Caki2 (cell line): ENCODE data around the gene LINGO4. TPM values are rescaled to one million over a fixed set of nuclear protein-coding genes. Genes with fewer than 3 reads are reported as not detected.
"Not testable (repeated sequence)": the region's sequence is repeated elsewhere in the genome, so short reads cannot be mapped to it uniquely, and the experiment has no call there.

Source experiments
- DNase-seq: peaks from one replicate; pipeline ENCODE4 v3.0.0-alpha.2; 2015; ENCODE audit warnings: low read depth
- in situ Hi-C: cut with HindIII; loops from 2 replicates; pipeline ENCODE4 v1.10.0; 2016; ENCODE audit warnings: low sequenced_read_pairs, low pct_unique_long_range_greater_than_20kb, mixed read lengths
- total RNA-seq: library from RNA; depleted of rRNA; stranded (reverse); fragments of >200 nt; shearing (Covaris generic); gene quantifications from 2 replicates; pipeline ENCODE4 v1.2.3, GENCODE V29; 2014; ENCODE audit warnings: low replicate concordance

Gene LINGO4
- total RNA-seq, 1 experiment from 2014 or later, result not detected

GRCh38 chr1:151800830-151801229 is 4.4 kb downstream of the LINGO4 start:
- in situ Hi-C loops, result no loop called here
- no peak for DNase-seq

DNA sequence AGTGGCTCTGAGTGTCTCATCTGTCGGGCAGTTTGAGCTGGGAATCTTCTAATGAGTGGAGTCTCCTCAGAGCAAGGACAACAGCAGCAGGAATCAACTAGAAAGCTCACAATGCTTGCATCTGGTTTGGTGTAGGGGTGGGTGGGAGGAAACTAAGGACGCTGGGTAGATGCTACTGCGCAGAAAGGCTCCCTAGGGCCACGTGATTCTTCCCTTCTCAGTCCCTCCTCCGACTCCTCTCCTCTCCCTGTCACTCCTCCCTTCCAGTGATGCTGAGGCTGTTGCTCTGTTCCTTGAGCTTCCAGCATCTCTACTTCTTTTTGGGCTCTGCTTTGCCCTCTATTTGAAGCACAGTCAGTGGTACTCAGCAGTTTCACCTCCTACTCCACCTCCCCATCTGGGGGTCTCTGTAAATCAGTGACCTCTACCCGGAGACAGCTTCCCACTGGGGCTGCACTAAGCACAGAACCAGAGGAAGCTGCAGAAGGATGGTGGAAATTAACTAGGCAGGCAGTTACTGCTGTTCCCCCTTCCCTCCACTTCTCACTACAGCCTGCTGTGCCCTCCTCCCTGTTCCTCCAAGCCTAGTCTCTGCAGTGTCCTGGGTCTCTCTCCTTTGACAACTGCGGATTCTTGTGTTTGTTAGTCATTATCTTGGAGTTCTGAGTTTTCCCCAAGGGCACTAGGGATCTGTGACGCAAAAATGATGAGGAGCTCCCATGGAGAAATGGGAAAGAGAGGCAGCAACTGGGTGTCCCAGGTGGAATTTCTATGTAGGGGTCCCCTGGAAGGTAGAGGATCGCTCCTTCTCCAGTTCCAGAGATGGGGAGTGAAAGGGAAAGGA is 5.8 kb downstream of the LINGO4 start:
- no peak for DNase-seq
- in situ Hi-C loops, result no loop called here

DNA sequence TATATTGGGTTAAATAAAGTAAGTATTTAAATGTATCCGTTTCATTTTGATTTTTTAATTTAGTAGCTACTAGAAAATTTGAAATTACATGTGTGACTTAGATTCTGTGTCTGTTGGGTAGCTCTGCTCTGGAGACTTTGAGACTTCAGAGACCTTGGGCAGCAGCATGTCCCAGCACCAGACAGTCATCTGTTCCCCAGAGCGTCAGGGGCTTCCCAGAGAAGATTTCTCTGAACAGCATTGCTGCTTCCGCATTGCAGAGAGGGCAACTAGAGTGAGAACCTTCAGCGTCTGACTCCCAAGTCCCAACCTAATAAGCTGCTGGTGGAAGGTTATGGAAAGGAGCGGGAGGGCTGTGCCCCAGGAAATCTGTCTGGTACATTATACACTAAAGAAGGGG is 6.6 kb downstream of the LINGO4 start:
- in situ Hi-C loops, result no loop called here
- DNase-seq, result no peak

DNA sequence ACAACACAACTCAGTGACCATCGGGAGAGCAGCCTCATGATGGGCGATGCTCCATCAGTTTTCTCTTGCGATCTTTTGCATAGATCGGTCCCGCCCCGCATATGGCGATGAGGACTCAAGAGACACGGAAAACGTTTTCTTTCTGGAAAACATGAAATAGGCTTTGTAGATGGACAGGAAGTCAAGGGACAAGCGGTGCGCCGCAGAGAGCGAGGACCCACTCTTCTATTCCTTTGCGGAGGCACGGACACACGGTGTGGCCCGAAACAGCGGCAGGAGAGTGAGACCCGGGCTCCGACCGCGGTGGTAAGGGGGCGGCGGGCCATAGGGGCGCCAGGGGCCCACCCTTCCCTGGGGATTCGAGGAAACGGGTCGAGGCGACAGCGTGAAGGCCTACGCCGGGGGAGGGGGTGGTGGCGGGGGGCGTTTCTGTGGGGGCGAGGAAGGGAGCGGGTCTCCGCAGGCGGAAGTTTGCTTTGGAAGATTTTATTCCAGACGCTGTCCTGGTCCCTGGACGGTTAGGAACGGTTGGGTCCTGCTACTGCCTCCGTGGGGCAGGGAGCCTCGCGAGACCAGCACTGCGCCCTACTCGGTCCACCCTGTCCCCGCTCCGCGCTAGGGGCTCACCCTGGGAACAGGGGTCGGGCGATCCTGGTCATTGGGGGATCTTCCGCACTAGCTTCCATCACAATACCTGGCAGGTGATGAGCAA is 14.1 kb downstream of the LINGO4 start:
- in situ Hi-C loops, result no loop called here

GRCh38 chr1:151790071-151790939 is 14.9 kb downstream of the LINGO4 start, which contains the start of gene TDRKH:
Gene TDRKH, minus strand, starts transcription at chr1:151790500. Its CDS starts 7,478 bp downstream, at chr1:151783022.
- in situ Hi-C loops, result no loop called here
- DNase-seq, result peak; percentile 99

More for the DNA sequence above, 14.1 kb downstream of the LINGO4 start:
- DNase-seq, result no peak

- DNase-seq, result no peak
- in situ Hi-C loops, result no loop called here
Measured at GRCh38 chr1:151787689-151788088, 17.5 kb downstream of the LINGO4 start.

DNA sequence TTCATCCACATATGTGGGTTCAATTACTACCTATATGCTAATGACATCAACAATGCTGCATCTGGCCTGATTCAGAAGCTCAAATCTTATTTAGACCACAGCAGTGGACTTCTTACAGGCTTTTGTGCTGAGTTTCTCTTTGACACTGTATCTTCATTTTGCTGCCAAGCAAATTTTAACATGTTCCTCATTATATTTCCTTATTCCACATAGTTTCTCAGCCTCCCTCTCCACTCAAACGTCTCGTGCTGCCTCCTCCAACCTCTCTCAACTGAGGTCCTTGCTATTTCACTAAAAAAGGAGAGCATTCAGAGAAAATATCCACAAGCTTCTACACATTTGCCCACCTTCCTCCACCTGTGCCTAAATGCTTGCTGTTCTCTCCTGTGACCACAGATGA is 21.4 kb downstream of the LINGO4 start:
- in situ Hi-C loops, result no loop called here
- DNase-seq, result no peak

- in situ Hi-C loops, result no loop called here
Measured at GRCh38 chr1:151782741-151783140, 22.5 kb downstream of the LINGO4 start.

GRCh38 chr1:151782026-151782425 is 23.2 kb downstream of the LINGO4 start:
- DNase-seq, in situ Hi-C loops: not testable (repeated sequence)

More at GRCh38 chr1:151782741-151783140, 22.5 kb downstream of the LINGO4 start:
- no peak for DNase-seq

GRCh38 chr1:151780736-151781135 is 24.5 kb downstream of the LINGO4 start:
- DNase-seq, in situ Hi-C loops: not testable (repeated sequence)

DNA sequence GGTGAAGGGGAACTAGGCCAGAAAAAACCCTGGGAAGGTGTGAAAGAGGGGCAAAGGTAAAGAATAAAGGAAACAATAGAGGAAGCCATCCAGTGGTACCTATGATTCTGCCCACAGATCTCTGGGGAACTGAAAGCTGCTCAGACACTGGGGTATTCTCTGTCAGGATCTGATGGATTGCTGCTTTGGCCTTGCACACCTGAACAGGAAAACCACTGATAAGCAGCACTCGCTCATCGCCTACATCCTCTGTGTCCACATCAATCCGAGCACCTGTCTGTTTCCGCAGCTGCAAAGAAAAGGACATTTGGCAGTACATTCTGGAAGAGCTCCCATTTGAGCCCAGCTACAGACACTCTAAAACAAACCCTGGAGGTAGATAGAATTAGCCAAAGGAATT is 25.4 kb downstream of the LINGO4 start:
- in situ Hi-C loops, result no loop called here

DNA sequence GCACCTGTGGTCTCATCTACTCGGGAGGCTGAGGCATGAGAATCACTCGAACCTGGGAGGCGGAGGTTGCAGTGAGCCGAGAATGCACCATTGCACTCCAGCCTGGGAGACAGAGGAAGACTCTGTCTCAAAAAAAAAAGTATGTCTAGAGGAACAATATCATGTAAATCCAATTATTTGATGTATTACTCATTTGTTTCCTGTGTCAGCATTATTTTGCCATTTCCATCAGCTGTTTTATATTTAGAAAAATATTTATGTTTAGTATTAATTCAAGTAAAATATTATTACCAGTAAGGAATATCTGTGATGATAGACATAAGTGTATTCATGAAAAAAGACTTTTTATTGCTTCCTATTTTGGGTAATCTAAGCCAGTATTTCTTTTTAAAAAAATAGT is 27.9 kb downstream of the LINGO4 start:
- in situ Hi-C loops, result no loop called here

More for the DNA sequence above, 25.4 kb downstream of the LINGO4 start:
- DNase-seq, result no peak

DNA sequence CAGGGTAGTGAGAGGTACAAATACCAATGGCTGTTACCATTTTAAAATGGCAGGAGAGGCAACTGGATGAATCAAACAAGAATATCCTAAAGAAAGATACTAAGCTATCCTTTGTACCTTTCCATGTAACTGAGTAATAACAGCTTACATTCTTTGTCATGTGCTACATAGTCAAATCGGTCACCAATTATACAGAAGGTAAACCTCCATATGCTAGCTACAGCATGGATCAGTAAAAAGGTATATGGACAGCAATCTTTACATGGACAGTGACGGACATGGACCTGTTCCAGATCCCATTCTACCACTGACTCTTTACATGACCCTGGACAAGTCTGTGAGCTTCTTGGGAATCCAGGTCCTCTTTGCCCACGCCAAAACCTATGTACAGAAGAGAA is 28.6 kb downstream of the LINGO4 start:
- no peak for DNase-seq
- in situ Hi-C loops, result no loop called here

More for the DNA sequence above, 27.9 kb downstream of the LINGO4 start:
- no peak for DNase-seq

DNA sequence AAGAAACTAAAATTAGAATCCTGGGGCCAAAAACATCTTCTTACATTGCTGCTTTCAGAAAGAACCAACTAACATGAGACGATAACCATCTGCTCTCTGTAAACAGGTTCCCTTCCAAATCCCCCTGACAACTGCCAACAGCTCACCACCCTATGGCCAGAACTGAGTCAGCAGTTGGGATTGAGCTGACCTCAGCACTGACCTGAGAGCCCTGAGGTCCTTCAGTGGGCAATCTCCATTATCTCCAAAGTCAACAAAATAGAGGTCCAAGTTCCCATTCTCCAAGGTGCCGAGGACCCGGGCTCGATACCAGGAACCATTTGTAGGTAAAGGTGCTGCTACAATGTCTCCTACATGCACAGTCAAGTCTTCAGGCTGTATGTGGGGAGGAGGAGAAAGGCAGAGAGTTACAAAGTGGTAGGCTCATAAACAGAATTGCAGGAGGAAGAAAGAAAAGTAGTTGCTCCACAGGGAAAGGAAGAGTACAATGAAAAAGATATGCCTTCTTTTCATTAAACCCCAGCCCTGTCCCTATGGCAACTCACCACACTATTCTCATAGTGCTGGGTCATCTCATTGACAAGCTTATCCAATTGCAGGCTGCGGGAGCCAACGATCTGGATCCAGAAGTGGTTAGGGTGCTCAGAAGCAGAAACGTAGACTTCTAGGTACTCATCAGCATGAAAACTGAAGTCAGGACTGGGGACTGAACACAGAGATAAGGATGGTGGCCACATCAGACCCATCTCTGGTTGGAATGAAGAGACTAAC is 29.1 kb downstream of the LINGO4 start:
- DNase-seq, result no peak
- in situ Hi-C loops, result no loop called here

- in situ Hi-C loops, result no loop called here
- DNase-seq, result no peak
Measured at GRCh38 chr1:151774256-151774922, 30.8 kb downstream of the LINGO4 start.

- in situ Hi-C loops, result no loop called here
- peak; percentile 79 for DNase-seq
Measured at GRCh38 chr1:151773702-151774101, 31.5 kb downstream of the LINGO4 start.

GRCh38 chr1:151769270-151769669 is 35.9 kb downstream of the LINGO4 start:
- DNase-seq, in situ Hi-C loops: not testable (repeated sequence)
